Omental fat pad (tissue), 4 donors: ENCODE results near the gene CNPPD1. TPM values are rescaled to one million over a fixed set of nuclear protein-coding genes. Genes with fewer than 3 reads are reported as not detected.

Experiments used
- ATAC-seq: fragments of 150-250 bp; one replicate; pipeline ENCODE4 v1.9.1; 2016; ENCODE audit warnings: mild to moderate bottlenecking, moderate library complexity; ENCODE audit not compliant: low FRiP score
- DNase-seq: peaks from one replicate; pipeline ENCODE4 v3.0.0-alpha.2; 2019; ENCODE audit warnings: low spot score
- CTCF ChIP-seq, 3 donors: fragments of 450-650 bp; IDR thresholded peaks; one replicate each; pipeline ENCODE4 v1.5.1; 2016 to 2017; ENCODE audit warnings: antibody characterized with exemption in 3 of 3, mild to moderate bottlenecking in 3 of 3, moderate library complexity in 2 of 3
- total RNA-seq, 4 donors: library from RNA; depleted of rRNA; stranded (reverse); fragments of >200 nt; gene quantifications; one replicate each; pipeline ENCODE4 v1.1.0, GENCODE V29; 2016

The CNPPD1 gene
- total RNA-seq, 4 donors from 2014 or later: 37.0 to 77.2 (median 43.0) TPM

GRCh38 chr2:219129589-219129988, 47.1 kb downstream of the CNPPD1 start:
- ATAC-seq (no peak), DNase-seq (no peak)
- TF ChIP-seq CTCF (IDR thresholded peaks at IDR 0.05): no peak

- ATAC-seq: no peak
- DNase-seq: no peak
- no peak for TF ChIP-seq CTCF (IDR thresholded peaks at IDR 0.05)
These were observed 48.3 kb downstream of the CNPPD1 start for GRCh38 chr2:219128396-219128795.

GRCh38 chr2:219127037-219127635, 49.6 kb downstream of the CNPPD1 start:
- ATAC-seq: no peak
- DNase-seq: no peak
- TF ChIP-seq CTCF (IDR thresholded peaks at IDR 0.05): no peak

GRCh38 chr2:219126555-219126954, 50.2 kb downstream of the CNPPD1 start:
- ATAC-seq: no peak
- DNase-seq: no peak
- TF ChIP-seq CTCF (IDR thresholded peaks at IDR 0.05): no peak

GRCh38 chr2:219125886-219126270, 50.8 kb downstream of the CNPPD1 start:
- no peak for TF ChIP-seq CTCF (IDR thresholded peaks at IDR 0.05)
- ATAC-seq (no peak), DNase-seq (no peak)

- DNase-seq: no peak
- peak; percentile 56 for ATAC-seq
These were observed 51.4 kb downstream of the CNPPD1 start for GRCh38 chr2:219125225-219125885.

More at GRCh38 chr2:219125225-219125885, 51.4 kb downstream of the CNPPD1 start:
- no peak for TF ChIP-seq CTCF (IDR thresholded peaks at IDR 0.05)
